Measurements from ENCODE around the gene ZNF835. TPM values are rescaled to one million over a fixed set of nuclear protein-coding genes. Genes with fewer than 3 reads are reported as not detected.

Gene ZNF835
- total RNA-seq, 1 experiment from 2014 or later, result 0.07 TPM

DNA sequence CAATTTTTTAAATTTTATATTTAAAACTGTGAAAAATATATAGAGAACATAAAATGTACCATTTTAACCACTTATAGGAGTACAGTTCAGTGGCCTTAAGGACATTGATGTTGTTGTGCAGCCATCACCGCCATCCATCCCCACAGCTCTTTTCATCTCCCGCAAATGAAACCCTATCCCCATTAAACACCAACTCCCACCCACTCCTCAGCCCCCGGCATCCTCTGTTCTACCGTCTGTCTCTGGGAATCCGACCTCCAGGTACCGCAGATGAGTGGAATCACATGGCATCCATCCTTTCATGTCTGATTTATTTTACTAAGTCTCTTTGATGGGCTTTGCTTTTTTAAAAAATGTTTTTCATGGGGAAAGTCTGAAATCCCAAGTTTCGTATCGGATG, 52.4 kb downstream of the ZNF835 start:
- H2AFZ ChIP-seq (ENCODE audit: low read length), result no peak overlapping the region
- no peak overlapping the region for H3K14ac ChIP-seq (ENCODE audit: insufficient read depth, low read length)
- no peaks in the 10 kb centered on the region for H3K4me1 ChIP-seq (ENCODE audit: insufficient read depth, low read length)
- no peaks in the 10 kb centered on the region for H3K79me2 ChIP-seq (ENCODE audit: insufficient read depth, low read length)
- no peaks in the 10 kb centered on the region for H3K79me1 ChIP-seq (ENCODE audit: insufficient read depth, low read depth, low read length, poor library complexity, severe bottlenecking)
- H3K27ac ChIP-seq (ENCODE audit: insufficient read length, low read depth, low read length), result no peak overlapping the region
- H2BK15ac ChIP-seq (ENCODE audit: low read depth, low read length), result no peak overlapping the region
- no peak overlapping the region for H2AK5ac ChIP-seq (ENCODE audit: insufficient read length, low read length)
- no peak for DNase-seq
- Mint-ChIP-seq H3K36me3 (ENCODE audit: insufficient read depth in 1 of 3, low read depth in 3 of 3) (peaks cover 82 to 95% (median 93%) of the 10 kb centered on the region in 3 experiments), H3K4me1 (no peaks in the 10 kb centered on the region), H3K27ac (no peak overlapping the region), H3K9me3 (peaks cover 93 to 97% of the 10 kb centered on the region in 2 experiments), H3K4me3 (no peak overlapping the region), H3K27me3 (ENCODE audit: low read depth) (peaks cover 1% of the 10 kb centered on the region)
- no peak overlapping the region for H4K91ac ChIP-seq (ENCODE audit: insufficient read length, low read depth, low read length)
- H4K5ac ChIP-seq (ENCODE audit: insufficient read length, low read depth, low read length), result no peak overlapping the region
- no peak overlapping the region for H3K4ac ChIP-seq (ENCODE audit: low read depth, low read length)
- H3K23me2 ChIP-seq (ENCODE audit: insufficient read length, low read depth, low read length, poor library complexity, severe bottlenecking), result no peaks in the 10 kb centered on the region
- H3T11ph ChIP-seq (ENCODE audit: low read length), result no peak overlapping the region
- peaks cover 22% of the 10 kb centered on the region for H3K9me3 ChIP-seq (ENCODE audit: control insufficient read depth, low read depth, low read length)
- no peak overlapping the region for H2BK5ac ChIP-seq (ENCODE audit: insufficient read length, low read length)
- H3K9ac ChIP-seq (ENCODE audit: extremely low read depth, insufficient read length, low read length), result no peak overlapping the region
- no peaks in the 10 kb centered on the region for H4K20me1 ChIP-seq (ENCODE audit: control insufficient read depth, insufficient read depth, insufficient read length)
- no peak overlapping the region for H3K56ac ChIP-seq (ENCODE audit: insufficient read length, low read depth, low read length)
- TF ChIP-seq, protein P1, sequence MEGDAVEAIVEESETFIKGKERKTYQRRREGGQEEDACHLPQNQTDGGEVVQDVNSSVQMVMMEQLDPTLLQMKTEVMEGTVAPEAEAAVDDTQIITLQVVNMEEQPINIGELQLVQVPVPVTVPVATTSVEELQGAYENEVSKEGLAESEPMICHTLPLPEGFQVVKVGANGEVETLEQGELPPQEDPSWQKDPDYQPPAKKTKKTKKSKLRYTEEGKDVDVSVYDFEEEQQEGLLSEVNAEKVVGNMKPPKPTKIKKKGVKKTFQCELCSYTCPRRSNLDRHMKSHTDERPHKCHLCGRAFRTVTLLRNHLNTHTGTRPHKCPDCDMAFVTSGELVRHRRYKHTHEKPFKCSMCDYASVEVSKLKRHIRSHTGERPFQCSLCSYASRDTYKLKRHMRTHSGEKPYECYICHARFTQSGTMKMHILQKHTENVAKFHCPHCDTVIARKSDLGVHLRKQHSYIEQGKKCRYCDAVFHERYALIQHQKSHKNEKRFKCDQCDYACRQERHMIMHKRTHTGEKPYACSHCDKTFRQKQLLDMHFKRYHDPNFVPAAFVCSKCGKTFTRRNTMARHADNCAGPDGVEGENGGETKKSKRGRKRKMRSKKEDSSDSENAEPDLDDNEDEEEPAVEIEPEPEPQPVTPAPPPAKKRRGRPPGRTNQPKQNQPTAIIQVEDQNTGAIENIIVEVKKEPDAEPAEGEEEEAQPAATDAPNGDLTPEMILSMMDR (conservative IDR thresholded peaks at IDR 0.05), result no peak
- no peak overlapping the region for H2BK120ac ChIP-seq (ENCODE audit: low read depth, low read length, poor library complexity, severe bottlenecking)
- H3K18ac ChIP-seq (ENCODE audit: insufficient read length, low read depth, low read length), result no peak overlapping the region
- no CpG with 5 or more reads among the region's 8 CpGs for WGBS (ENCODE audit: extremely low coverage, insufficient read length, low lambda C conversion rate)
- H3K27me3 ChIP-seq (ENCODE audit: insufficient read depth, low read length), result no peaks in the 10 kb centered on the region
- H3K23ac ChIP-seq (ENCODE audit: insufficient read length, low read depth, low read length), result no peak overlapping the region
- H2BK20ac ChIP-seq (ENCODE audit: low read depth, low read length, poor library complexity, severe bottlenecking), result no peak overlapping the region
- H3K4me2 ChIP-seq (ENCODE audit: insufficient read depth, insufficient read length, low read length), result no peak overlapping the region
- no peak overlapping the region for H2BK12ac ChIP-seq (ENCODE audit: insufficient read length, low read depth, low read length)
- H4K8ac ChIP-seq (replicated peaks; ENCODE audit: insufficient read length, low read depth, low read length), result no peak overlapping the region
